ENCODE results near the gene RGS17.
"Not testable (repeated sequence)": the region's sequence is repeated elsewhere in the genome, so short reads cannot be mapped to it uniquely, and the experiment has no call there.

Gene RGS17

DNA sequence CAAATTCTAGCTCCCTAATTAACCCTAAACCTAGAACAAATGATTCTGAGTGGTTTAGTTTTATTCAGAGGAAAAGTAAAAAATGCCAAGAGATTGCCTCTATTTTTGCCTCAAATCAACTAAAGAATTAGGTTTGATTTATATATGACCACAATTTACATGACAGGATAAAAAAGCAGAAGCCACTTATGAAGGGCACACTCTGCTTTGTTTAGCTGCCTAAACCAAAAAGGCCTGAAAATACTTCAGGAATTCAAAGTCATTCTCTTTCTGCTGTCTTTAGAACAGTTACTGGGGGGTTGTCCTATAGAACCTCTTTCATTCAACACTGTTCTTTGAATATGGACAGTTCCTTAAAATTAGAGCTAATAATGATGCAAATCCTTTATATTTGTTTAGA lies 153.5 kb downstream of the RGS17 start:
- no peak for DNase-seq (ENCODE audit: extremely low spot score)
- ChIA-PET POLR2A (no interaction called here), CTCF (interaction anchor here (1.2 to 2.2 kb wide), 4 partner anchors 8 to 36 kb away, joined by 3 to 13 read pairs (median 8); no protein-coding TSS in a partner anchor)
- TF ChIP-seq, protein P1, sequence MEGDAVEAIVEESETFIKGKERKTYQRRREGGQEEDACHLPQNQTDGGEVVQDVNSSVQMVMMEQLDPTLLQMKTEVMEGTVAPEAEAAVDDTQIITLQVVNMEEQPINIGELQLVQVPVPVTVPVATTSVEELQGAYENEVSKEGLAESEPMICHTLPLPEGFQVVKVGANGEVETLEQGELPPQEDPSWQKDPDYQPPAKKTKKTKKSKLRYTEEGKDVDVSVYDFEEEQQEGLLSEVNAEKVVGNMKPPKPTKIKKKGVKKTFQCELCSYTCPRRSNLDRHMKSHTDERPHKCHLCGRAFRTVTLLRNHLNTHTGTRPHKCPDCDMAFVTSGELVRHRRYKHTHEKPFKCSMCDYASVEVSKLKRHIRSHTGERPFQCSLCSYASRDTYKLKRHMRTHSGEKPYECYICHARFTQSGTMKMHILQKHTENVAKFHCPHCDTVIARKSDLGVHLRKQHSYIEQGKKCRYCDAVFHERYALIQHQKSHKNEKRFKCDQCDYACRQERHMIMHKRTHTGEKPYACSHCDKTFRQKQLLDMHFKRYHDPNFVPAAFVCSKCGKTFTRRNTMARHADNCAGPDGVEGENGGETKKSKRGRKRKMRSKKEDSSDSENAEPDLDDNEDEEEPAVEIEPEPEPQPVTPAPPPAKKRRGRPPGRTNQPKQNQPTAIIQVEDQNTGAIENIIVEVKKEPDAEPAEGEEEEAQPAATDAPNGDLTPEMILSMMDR (IDR thresholded peaks at IDR 0.05; ENCODE audit: control extremely low read depth, extremely low read depth, low read depth, missing control alignments), result no peak

GRCh38 chr6:152976749-152977148 lies 154.3 kb downstream of the RGS17 start:
- TF ChIP-seq, protein P1 (IDR thresholded peaks at IDR 0.05; ENCODE audit: control extremely low read depth, extremely low read depth, low read depth, missing control alignments), result no peak
- DNase-seq (ENCODE audit: extremely low spot score), result no peak
- ChIA-PET POLR2A (no interaction called here), CTCF (interaction anchor here (1.2 to 2.2 kb wide), 3 partner anchors 9 to 29 kb away, joined by 4 to 13 read pairs (median 12); no protein-coding TSS in a partner anchor)

DNA sequence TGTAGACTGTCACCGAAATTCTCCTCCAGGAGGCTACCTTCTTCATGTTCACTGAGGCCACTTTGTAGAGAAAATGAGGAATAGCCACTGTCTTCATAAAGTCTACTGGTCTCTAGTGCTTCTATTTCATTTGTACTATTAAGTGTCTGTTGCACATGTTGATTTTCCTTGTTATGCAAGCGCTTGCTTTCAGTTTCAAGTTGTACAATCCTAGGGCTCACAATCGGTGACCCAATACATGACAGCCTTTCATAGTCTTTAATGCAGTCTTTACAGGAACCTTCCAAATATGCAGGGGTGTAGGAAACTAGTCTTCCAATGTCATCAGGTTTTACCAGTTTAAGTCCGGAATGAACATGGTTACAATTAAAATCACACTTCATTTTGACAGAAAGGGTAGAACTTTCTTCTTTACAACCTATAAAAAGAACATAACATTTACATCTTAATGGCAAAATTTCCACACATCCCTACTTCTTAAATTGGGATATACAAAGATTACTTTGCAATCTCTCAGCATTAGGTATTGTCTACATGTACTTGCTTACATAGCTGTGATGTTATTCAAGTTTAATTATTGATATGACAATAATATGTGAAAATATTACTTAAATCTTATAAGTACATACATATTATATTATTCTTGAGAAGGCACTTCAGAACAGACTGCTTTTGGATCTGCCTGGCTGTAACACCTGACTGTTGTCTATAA lies 155.7 kb downstream of the RGS17 start:
- CTCF ChIA-PET, result no interaction called here
- TF ChIP-seq, protein P1 (IDR thresholded peaks at IDR 0.05; ENCODE audit: control extremely low read depth, extremely low read depth, low read depth, missing control alignments), result no peak
- POLR2A ChIA-PET, result no interaction called here
- DNase-seq (ENCODE audit: extremely low spot score), result no peak

- CTCF ChIA-PET, result interaction anchor here (1.0 to 2.0 kb wide), 4 partner anchors 16 to 26 kb away, joined by 4 to 9 read pairs (median 6); no protein-coding TSS in a partner anchor
- DNase-seq (ENCODE audit: extremely low spot score), result no peak
- POLR2A ChIA-PET, result no interaction called here
Observed at GRCh38 chr6:152973916-152974315, 157.2 kb downstream of the RGS17 start.

GRCh38 chr6:152969688-152970418 lies 161.2 kb downstream of the RGS17 start:
- TF ChIP-seq, protein P1 (IDR thresholded peaks at IDR 0.05; ENCODE audit: control extremely low read depth, extremely low read depth, low read depth, missing control alignments), result no peak
- CTCF ChIA-PET, result interaction anchor here (1.2 kb wide), 1 partner anchor 9 kb away, joined by 5 read pairs; no protein-coding TSS in a partner anchor
- no peak for DNase-seq (ENCODE audit: extremely low spot score)
- POLR2A ChIA-PET, result no interaction called here

More at GRCh38 chr6:152973916-152974315, 157.2 kb downstream of the RGS17 start:
- TF ChIP-seq, protein P1 (IDR thresholded peaks at IDR 0.05; ENCODE audit: control extremely low read depth, extremely low read depth, low read depth, missing control alignments), result no peak

DNA sequence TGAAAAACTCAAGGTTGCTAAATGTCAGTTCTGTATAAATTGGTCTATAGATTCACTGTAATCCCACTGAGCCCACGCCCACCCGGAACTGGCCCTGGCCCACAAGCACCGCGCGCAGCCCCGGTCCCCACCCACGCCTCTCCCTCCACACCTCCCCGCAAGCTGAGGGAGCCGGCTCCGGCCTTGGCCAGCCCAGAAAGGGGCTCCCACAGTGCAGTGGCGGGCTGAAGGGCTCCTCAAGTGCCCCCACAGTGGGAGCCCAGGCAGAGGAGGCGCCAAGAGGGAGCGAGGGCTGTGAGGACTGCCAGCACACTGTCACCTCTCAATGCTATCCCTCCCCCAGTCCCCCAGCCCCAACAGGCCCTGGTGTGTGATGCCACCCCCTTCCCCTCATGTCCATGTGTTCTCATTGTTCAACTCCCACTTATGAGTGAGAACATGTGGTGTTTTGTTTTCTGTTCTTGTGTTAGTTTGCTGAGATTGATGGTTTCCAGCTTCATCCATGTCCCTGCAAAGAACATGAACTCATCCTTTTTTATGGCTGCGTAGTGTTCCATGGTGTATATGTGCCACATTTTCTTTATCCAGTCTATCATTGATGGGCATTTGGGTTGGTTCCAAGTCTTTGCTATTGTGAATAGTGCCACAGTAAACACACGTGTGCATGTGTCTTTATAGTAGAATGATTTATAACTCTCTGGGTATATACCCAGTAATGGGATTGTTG lies 164.8 kb downstream of the RGS17 start:
- DNase-seq (ENCODE audit: extremely low spot score); POLR2A ChIA-PET: not testable (repeated sequence)
- CTCF ChIA-PET, result interaction anchor here (1.1 kb wide), 1 partner anchor 11 kb away, joined by 3 read pairs; no protein-coding TSS in a partner anchor
